Breast epithelium (tissue), 3 donors: ENCODE measurements around the gene SLC35F4.

Source experiments
- POLR2A ChIP-seq: fragments of 450-650 bp; IDR thresholded peaks from one replicate; pipeline ENCODE4 v1.6.1; 2016; ENCODE audit warnings: antibody characterized with exemption, mild to moderate bottlenecking, moderate library complexity
- POLR2AphosphoS5 ChIP-seq, 3 donors: sonication (generic); formaldehyde crosslinking; IDR thresholded peaks; one replicate each; pipeline ENCODE4 v1.6.1; 2017; ENCODE audit warnings: antibody characterized with exemption in 3 of 3
- TF ChIP-seq, protein P1 (sequence below), 3 donors: fragments of 450-650 bp; IDR thresholded peaks; one replicate each; pipeline ENCODE4 v1.5.1; 2016 to 2017; ENCODE audit warnings: antibody characterized with exemption in 3 of 3, mild to moderate bottlenecking in 3 of 3, moderate library complexity in 3 of 3

GRCh38 chr14:57617510-57617909, 248.4 kb downstream of the SLC35F4 start:
- TF ChIP-seq, protein P1, sequence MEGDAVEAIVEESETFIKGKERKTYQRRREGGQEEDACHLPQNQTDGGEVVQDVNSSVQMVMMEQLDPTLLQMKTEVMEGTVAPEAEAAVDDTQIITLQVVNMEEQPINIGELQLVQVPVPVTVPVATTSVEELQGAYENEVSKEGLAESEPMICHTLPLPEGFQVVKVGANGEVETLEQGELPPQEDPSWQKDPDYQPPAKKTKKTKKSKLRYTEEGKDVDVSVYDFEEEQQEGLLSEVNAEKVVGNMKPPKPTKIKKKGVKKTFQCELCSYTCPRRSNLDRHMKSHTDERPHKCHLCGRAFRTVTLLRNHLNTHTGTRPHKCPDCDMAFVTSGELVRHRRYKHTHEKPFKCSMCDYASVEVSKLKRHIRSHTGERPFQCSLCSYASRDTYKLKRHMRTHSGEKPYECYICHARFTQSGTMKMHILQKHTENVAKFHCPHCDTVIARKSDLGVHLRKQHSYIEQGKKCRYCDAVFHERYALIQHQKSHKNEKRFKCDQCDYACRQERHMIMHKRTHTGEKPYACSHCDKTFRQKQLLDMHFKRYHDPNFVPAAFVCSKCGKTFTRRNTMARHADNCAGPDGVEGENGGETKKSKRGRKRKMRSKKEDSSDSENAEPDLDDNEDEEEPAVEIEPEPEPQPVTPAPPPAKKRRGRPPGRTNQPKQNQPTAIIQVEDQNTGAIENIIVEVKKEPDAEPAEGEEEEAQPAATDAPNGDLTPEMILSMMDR (IDR thresholded peaks at IDR 0.05): no peak
- TF ChIP-seq POLR2A (no peak), POLR2AphosphoS5 (IDR thresholded peaks at IDR 0.05) (no peak)
